Thyroid gland (tissue), 4 donors: ENCODE measurements around the gene KSR1. TPM values are rescaled to one million over a fixed set of nuclear protein-coding genes. Genes with fewer than 3 reads are reported as not detected.
A peak's percentile ranks its signal among the peaks of the same experiment; 100 is the strongest.
"Not testable (repeated sequence)": the region's sequence is repeated elsewhere in the genome, so short reads cannot be mapped to it uniquely, and the experiment has no call there.

Experiments used
- DNase-seq, 2 donors: peaks; one replicate each; pipeline ENCODE4 v3.0.0-alpha.2; 2019
- H3K27ac ChIP-seq, 3 donors: fragments of 200-600 bp; sonication (generic); 1 replicate in 2 of 3; 2 replicates in 1 of 3; pipeline ENCODE4 v1.5.1; 2016 to 2019; ENCODE audit warnings: mild to moderate bottlenecking in 1 of 3, moderate library complexity in 1 of 3
- H3K27me3 ChIP-seq: fragments of 200-600 bp; sonication (generic); one replicate; pipeline ENCODE4 v1.5.1; 2019
- H3K36me3 ChIP-seq, 2 donors: fragments of 200-600 bp; sonication (generic); one replicate each; pipeline ENCODE4 v1.5.1; 2016 to 2019
- H3K4me1 ChIP-seq, 2 donors: fragments of 200-600 bp; sonication (generic); one replicate each; pipeline ENCODE4 v1.5.1; 2017 to 2019
- H3K4me3 ChIP-seq, 3 donors: fragments of 200-600 bp; sonication (generic); replicated peaks in 1 of 3; 1 replicate in 2 of 3; 2 replicates in 1 of 3; pipeline ENCODE4 v1.5.1; 2016; ENCODE audit warnings: mild to moderate bottlenecking in 1 of 3
- H3K9me3 ChIP-seq: fragments of 200-600 bp; sonication (generic); one replicate; pipeline ENCODE4 v1.5.1; 2017
- CTCF ChIP-seq, 6 experiments: fragments of 200-600 bp in 3 of 6; fragments of 450-650 bp in 3 of 6; sonication (generic) in 3 of 6; IDR thresholded peaks; one replicate each; pipeline ENCODE4 v1.5.1; 2016 to 2019; ENCODE audit warnings: antibody characterized with exemption in 6 of 6, mild to moderate bottlenecking in 2 of 6, inconsistent platforms in 1 of 6, moderate library complexity in 1 of 6
- POLR2A ChIP-seq, 2 donors: fragments of 450-650 bp; IDR thresholded peaks; one replicate each; pipeline ENCODE4 v1.6.1; 2017; ENCODE audit warnings: antibody characterized with exemption in 2 of 2, mild to moderate bottlenecking in 2 of 2, moderate library complexity in 1 of 2
- WGBS, 2 donors: methylation state at CpG; one replicate each; pipeline ENCODE4 v1.1.5; 2017; 5-methylcytosine and 5-hydroxymethylcytosine counted together
- intact Hi-C: fragments of 100-400 bp; cut with DNase I; formaldehyde crosslinking; loops from one replicate; pipeline ENCODE4 v1.15.1; 2023
- total RNA-seq, 4 donors: library from RNA; depleted of rRNA; stranded (reverse); fragments of >200 nt; gene quantifications; one replicate each; pipeline ENCODE4 v1.2.3, GENCODE V29; 2016

The KSR1 gene
- total RNA-seq, 4 donors from 2014 or later = 35.9 to 75.5 (median 67.7) TPM

- no peak for TF ChIP-seq CTCF (IDR thresholded peaks at IDR 0.05)
- no peak for TF ChIP-seq POLR2A (IDR thresholded peaks at IDR 0.05)
- intact Hi-C loops = no loop called here
- no peak within 1 kb of the TSS for H3K4me3 ChIP-seq
- no peaks in the 10 kb centered on the region for H3K36me3 ChIP-seq
- peak; percentile 11 to 27 for DNase-seq
- H3K27ac ChIP-seq = peak within 1 kb of the TSS in 2 of 3 donors; percentile 24 to 31
- no peaks in the 10 kb centered on the region for H3K27me3 ChIP-seq
- WGBS, 2 donors = 52 to 63% methylated on average over 10 of the region's 10 CpGs
- H3K4me1 ChIP-seq = peaks cover 17 to 36% of the 10 kb centered on the region in 2 donors
- no peaks in the 10 kb centered on the region for H3K9me3 ChIP-seq
Measured at GRCh38 chr17:27630607-27631410, 174.6 kb downstream of the KSR1 start, which contains the start of gene LGALS9. Gene LGALS9, plus strand, starts transcription at chr17:27631188. Its CDS starts 78 bp downstream, at chr17:27631266.

DNA sequence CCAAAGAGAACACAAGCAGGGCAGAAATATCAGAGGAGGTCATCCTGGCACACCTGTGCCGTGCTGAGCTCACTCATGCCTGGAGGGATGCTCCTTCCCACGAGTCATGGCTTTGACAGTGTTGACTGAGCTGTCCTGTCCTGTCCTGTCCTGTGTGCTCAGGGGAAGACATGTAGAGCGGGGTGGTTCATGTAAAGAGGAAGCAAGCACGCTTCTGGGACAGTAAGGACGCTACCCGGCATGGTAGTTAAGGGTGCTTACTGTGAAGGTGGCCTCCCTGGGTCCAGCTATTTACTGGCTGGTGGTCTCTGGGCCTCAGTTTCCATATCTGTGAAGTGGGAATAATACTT, 175.1 kb downstream of the KSR1 start:
- 61 to 72% methylated on average over 6 of the region's 6 CpGs for WGBS, 2 donors
- no peaks in the 10 kb centered on the region for H3K9me3 ChIP-seq
- intact Hi-C loops = no loop called here
- no peak for DNase-seq
- TF ChIP-seq CTCF (IDR thresholded peaks at IDR 0.05) (no peak), POLR2A (IDR thresholded peaks at IDR 0.05) (no peak)
- peak overlapping the region in 2 of 3 donors; percentile 3 to 31 for H3K27ac ChIP-seq
- no peaks in the 10 kb centered on the region for H3K36me3 ChIP-seq
- peaks cover 17 to 36% of the 10 kb centered on the region in 2 donors for H3K4me1 ChIP-seq
- H3K27me3 ChIP-seq = no peaks in the 10 kb centered on the region
- H3K4me3 ChIP-seq = no peak overlapping the region

GRCh38 chr17:27631897-27632725, 175.9 kb downstream of the KSR1 start:
- intact Hi-C loops = no loop called here
- DNase-seq = no peak
- H3K4me3 ChIP-seq = no peak overlapping the region
- H3K36me3 ChIP-seq = no peaks in the 10 kb centered on the region
- H3K9me3 ChIP-seq = no peaks in the 10 kb centered on the region
- peak overlapping the region in 2 of 3 donors; percentile 24 to 31 for H3K27ac ChIP-seq
- H3K27me3 ChIP-seq = no peaks in the 10 kb centered on the region
- no peak for TF ChIP-seq POLR2A (IDR thresholded peaks at IDR 0.05)
- TF ChIP-seq CTCF (IDR thresholded peaks at IDR 0.05) = no peak
- WGBS, 2 donors = 68 to 84% methylated on average over 6 to 7 of the region's 11 CpGs
- H3K4me1 ChIP-seq = peaks cover 17 to 36% of the 10 kb centered on the region in 2 donors

DNA sequence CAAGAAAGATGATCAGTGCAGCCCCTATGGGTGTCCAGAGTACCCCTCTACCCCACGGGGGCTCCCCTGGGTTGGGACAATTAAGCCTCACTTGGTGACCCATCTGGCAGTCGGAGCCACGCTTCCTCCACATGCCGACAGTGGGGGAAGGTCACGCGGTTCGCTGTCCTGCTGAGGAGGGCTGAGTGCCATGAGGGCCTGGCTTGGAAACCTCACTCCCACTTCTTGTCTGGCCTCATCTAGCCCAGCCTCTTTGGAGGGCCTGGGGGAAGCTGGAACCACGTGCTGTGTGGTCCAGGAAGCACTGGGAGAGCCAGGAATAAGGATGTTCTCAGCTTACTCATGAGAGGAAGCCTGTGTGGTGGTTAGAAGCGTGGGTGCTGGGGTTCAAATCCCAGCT, 176.5 kb downstream of the KSR1 start:
- H3K9me3 ChIP-seq, H3K27me3 ChIP-seq, intact Hi-C loops, H3K36me3 ChIP-seq, H3K4me3 ChIP-seq: not testable (repeated sequence)
- WGBS, 2 donors = 16 to 20% methylated on average over 5 to 9 of the region's 9 CpGs
- Histone ChIP-seq H3K27ac (peak overlapping the region in 2 of 3 donors; percentile 49 to 52), H3K4me1 (peaks cover 17 to 36% of the 10 kb centered on the region in 2 donors)
- DNase-seq = peak; percentile 54 to 64

- TF ChIP-seq POLR2A (IDR thresholded peaks at IDR 0.05) (no peak), CTCF (IDR thresholded peaks at IDR 0.05) (no peak)
- H3K27ac ChIP-seq = peak overlapping the region in 2 of 3 donors; percentile 49 to 52
- no peaks in the 10 kb centered on the region for H3K36me3 ChIP-seq
- H3K27me3 ChIP-seq = no peaks in the 10 kb centered on the region
- no peak overlapping the region for H3K4me3 ChIP-seq
- intact Hi-C loops = no loop called here
- H3K4me1 ChIP-seq = peaks cover 17 to 36% of the 10 kb centered on the region in 2 donors
- no peaks in the 10 kb centered on the region for H3K9me3 ChIP-seq
- WGBS, 2 donors = 71 to 86% methylated on average over 8 to 14 of the region's 14 CpGs
- no peak for DNase-seq
Measured at GRCh38 chr17:27633312-27634025, 177.2 kb downstream of the KSR1 start.
